Ishikawa (cell line): ENCODE data around the gene CCDC88C.

Source experiments
- CEBPB ChIP-seq: IDR thresholded peaks from 2 replicates; pipeline ENCODE4 v1.6.1; 2012
- CREB1 ChIP-seq: IDR thresholded peaks from 2 replicates; pipeline ENCODE4 v1.6.1; 2012; ENCODE audit warnings: low read depth
- EGR1 ChIP-seq: IDR thresholded peaks from 2 replicates; pipeline ENCODE4 v1.6.1; 2012
- EP300 ChIP-seq: IDR thresholded peaks from 2 replicates; pipeline ENCODE4 v1.6.1; 2012; ENCODE audit warnings: borderline replicate concordance
- MAX ChIP-seq: IDR thresholded peaks from 2 replicates; pipeline ENCODE4 v1.6.1; 2012
- RAD21 ChIP-seq: IDR thresholded peaks from 2 replicates; pipeline ENCODE4 v1.6.1; 2012; ENCODE audit warnings: low read depth
- REST ChIP-seq: IDR thresholded peaks from 2 replicates; pipeline ENCODE4 v1.6.1; 2012; ENCODE audit warnings: low read depth, mild to moderate bottlenecking
- TAF1 ChIP-seq: IDR thresholded peaks from 2 replicates; pipeline ENCODE4 v1.6.1; 2012; ENCODE audit warnings: low read depth, mild to moderate bottlenecking
- TCF12 ChIP-seq: IDR thresholded peaks from 2 replicates; pipeline ENCODE4 v1.6.1; 2012; ENCODE audit warnings: low read depth
- TEAD4 ChIP-seq: IDR thresholded peaks from 2 replicates; pipeline ENCODE4 v1.6.1; 2012
- USF1 ChIP-seq: IDR thresholded peaks from 2 replicates; pipeline ENCODE4 v1.6.1; 2012
- YY1 ChIP-seq: IDR thresholded peaks from 2 replicates; pipeline ENCODE4 v1.6.1; 2012; ENCODE audit warnings: low read depth

GRCh38 chr14:91264151-91265150 is 153.2 kb downstream of the CCDC88C start:
- no peak for TF ChIP-seq TAF1
- no peak for TF ChIP-seq MAX
- TF ChIP-seq YY1 = no peak
- TF ChIP-seq REST = no peak
- TF ChIP-seq TEAD4 = no peak
- TF ChIP-seq RAD21 = no peak
- no peak for TF ChIP-seq USF1
- no peak for TF ChIP-seq TCF12
- no peak for TF ChIP-seq CREB1
- TF ChIP-seq EP300 = no peak
- TF ChIP-seq CEBPB = no peak
- TF ChIP-seq EGR1 = no peak
